Measurements from ENCODE around the gene UBE2N.
"Not testable (repeated sequence)": the region's sequence is repeated elsewhere in the genome, so short reads cannot be mapped to it uniquely, and the experiment has no call there.

The UBE2N gene

DNA sequence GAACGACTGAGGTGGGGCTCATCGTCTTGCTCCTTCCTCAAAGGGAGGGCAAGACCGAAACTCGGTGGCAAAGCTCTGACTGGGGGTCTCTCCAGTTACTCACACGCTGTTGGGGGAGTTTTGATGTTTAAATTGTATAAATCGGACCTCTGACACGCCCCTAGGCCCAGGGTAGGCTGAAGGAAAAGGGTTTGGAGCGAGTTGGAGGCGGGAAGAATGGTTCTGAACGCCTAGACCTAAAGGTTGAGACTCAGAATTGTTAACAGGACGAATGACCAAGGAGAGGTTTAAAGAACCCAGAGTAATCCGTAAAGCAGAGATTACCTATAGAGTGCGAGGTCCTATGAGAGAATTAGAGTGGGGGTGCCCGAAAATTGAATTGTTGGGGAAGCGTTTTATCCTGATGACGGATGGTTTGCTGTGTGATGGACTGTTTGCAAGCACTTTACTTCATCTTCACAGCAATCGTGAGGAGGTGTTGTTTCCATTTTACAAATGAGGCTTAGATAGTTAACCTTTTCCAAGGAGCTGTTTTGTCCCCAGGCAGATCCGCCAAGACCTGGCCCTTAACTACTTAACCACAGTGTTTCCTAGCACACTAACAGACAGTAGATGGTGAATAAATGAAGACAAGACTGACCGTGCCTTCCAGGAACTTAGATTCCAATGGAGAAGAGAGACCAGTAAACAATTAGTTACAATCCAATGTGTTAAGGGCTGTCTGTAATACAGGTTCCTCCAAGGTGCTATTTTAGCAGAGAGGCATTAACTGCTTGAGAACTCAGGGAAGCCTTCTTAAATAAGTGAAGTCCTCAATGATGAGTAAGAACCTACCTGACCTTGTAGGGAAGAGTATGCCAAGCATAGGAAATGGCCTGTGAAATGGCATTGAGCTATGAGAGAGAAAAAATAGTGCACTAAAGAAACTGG lies 929 bp upstream of the UBE2N start:
- no peak for DNase-seq

DNA sequence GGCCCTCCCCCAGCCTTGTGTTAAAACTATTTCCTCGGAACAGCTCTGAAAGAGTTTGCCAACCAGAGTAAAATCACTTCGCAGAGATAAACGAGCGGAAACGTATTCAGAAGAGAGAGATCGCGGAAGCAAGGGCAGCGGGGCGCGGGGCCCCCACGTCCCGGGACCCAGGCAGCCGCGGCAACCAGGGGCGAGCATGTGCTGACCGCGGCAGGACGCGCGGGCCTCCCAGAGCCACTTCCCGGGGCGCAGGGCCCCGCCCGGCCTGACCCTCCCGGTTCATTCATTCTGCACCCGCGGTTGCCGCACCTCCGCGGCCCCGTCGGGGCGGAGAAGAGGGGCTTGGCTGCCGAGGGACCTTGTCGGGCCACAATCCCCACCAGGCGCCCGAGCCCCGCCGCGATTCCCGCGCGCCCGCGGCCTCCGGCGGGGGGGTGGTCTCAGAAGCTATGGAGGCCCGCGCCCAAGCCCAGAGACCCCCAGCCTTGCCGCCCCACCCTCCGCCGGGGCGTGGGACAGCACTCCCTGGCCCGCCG lies 598 bp downstream of the UBE2N start:
- no peak for DNase-seq

DNA sequence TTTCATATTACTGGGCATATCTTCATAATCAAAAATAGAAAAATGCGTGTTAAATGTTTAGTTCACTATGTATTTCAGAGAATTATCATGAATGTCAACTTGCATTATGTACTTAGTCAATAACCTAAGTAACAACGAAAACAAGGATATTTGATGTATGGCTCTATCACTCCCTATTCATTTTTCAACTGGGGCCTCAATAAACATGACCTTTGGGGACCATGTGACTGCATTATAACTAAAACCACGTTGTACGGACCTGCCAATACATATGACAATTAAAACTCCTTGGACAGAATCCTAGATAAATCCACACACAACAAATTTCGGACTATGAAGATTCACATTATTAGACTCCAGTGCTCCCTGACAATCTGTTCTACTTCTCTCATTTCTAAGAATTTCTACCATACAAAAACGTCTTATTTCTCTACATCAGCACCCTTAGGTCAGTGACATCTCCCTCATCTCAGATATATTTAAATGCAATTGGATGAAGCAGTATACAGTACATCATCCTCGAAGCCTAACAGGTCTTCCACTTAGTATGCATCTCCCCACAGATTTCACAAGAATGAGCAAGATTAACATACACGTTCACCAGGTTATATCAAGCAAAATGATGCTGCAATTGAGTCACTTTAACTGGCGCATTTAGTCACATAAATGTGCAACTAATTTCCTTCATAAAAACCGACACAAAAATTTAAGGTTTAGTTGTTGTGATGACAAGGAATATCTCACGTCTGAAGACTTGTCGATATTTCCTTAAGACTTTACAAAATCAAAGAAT lies 1.5 kb downstream of the UBE2N start:
- no peak for DNase-seq

DNA sequence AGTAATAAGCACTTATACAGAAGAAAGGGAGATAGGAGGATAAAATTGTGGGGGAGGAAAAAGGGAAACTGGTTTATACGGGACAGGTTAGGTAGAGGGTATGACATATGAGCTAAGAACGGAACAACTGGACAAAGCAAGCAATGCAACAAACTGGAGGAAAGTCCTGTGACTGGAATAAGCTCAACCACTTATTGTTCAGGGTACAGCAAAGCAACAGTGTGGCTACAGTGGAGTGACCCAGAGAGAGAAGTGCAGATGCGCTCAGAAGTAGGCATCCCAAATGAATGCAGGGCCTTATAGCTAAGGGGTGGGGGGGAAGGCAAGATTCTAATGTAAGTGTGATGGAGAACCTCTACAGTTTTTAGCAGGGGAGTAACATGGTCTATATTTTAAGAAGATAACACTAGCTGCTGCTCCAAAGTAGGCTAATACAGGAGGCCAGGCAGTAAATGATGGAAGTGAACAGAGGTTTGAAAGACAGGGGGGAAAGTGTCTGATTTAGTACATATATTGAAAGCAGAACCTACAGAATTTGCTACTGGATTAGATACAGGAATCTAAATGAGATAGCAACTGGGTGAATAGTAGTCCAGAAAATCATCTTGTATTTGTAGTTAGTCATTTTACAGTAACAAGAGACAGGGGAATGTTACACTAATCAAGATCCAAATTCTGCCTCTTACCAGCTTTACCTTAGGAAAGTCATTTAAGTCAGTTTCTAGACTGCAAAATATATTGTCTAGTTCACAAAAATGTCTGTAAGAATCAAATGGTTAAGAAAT lies 3.3 kb downstream of the UBE2N start:
- no peak for DNase-seq

DNA sequence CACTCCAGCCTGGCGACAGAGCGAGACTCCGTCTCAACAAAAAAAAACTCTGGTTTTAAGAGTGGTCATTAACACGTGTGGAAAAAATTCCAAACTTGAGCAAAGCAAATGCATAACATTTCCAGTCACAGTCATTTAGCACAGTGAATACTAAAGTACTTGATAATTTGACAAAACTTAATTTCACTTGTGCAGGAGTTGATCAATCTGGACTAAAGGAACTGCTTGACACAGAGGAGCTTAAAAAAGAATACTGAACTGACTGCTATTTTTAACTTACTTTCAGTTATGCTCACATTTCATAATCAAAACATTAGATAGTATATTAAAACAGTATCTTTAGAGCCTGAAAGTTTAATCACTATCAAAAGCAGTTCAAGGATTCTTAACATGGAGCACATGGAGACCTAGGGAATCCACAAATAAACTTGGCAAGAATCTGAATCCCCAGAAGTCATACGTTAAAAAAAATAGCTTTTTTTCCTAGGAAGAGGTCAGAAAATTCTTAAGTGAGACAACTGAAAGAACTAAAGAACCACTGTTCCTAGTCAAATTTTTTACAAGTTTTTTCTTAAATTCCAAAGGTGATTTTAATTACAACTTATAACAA lies 7.4 kb downstream of the UBE2N start:
- no peak for DNase-seq

DNA sequence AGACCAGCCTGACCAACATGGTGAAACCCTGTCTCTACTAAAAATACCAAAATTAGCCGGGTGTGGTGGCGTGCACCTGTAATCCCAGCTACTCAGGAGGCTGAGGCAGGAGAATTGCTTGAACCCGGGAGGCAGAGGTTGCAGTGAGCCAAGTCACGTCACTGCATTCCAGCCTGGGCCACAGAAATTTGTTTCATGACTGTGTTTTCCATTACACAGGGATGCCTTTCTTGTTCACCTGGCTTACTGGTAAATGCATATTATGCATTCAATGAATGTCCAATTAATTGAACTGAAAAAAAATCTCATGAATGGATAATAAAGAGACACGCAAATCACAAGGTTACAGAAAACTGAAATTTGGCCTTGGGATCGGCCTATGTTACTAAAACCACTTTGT lies 9.7 kb downstream of the UBE2N start:
- not testable (repeated sequence) for DNase-seq

- DNase-seq, result no peak
Measured at GRCh38 chr12:93430280-93430679, 11.5 kb downstream of the UBE2N start.

DNA sequence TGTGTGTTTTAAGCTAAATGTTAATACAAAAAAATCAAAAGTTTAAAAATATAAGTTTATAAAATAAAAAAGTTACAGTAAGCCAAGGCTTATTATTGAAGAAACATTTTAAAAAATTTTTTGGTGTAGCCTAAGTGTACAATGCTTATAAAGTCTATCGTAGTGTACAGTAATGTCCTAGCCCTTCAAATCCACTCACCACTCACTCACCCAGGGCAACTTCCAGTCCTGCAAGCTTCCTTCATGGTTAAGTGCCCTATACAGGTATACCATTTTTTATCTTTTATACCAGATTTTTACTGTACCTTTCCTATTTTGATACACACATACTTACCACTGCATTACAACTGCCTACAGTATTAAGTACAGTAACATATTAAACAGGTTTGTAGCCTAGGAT lies 11.9 kb downstream of the UBE2N start:
- no peak for DNase-seq

DNA sequence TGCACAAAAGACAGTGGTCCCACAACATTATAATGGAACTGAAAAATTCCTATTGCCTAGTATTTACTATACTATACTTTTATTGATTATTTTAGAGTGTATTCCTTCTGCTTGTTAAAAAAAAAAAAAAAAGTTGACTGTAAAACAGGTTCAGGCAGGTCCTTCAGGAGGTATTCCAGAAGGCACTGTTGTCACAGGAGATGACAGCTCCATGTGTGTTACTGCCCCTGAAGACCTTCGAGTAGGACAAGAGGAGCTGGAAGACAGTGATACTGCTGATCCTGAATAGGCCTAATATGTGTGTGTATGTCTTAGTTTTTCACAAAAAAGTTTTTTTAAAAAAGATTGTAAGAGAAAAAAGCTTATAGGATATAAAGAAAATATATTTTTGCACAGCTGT lies 12.3 kb downstream of the UBE2N start:
- DNase-seq, result no peak

- no peak for DNase-seq
Measured at GRCh38 chr12:93427779-93428564, 13.8 kb downstream of the UBE2N start.

- DNase-seq, result no peak
Measured at GRCh38 chr12:93426412-93426805, 15.3 kb downstream of the UBE2N start.

DNA sequence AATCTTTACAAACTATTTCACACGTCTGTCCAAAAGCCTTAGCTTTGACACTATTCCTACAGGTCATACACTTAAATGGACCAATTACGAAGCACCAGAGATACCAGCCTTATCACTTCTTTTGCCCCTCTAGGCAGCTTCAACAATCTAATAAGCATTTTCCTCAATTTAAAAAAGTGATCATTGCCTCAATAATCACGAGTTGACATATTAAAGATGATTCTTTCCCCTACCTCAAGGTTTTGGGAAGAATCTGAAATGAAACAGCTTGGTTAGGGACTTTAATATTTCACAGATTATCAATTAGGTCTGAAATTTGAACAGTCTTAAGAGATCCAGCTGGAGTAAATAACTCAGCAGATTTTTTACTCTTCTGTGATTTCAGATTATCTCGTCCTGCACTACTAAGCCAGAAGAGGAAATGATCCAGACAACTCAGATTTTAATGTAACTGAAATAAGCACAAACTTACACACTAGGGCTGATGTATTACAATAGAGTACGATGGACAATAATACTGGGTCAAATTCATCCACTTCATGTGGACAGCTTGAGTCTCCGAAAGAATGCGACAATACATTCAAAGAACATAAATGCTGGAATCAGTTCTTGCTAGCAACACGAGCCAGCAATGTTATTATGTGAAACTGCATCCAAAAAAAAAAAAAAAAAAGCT lies 15.9 kb downstream of the UBE2N start:
- no peak for DNase-seq

GRCh38 chr12:93422050-93422449 lies 19.7 kb downstream of the UBE2N start:
- no peak for DNase-seq

- DNase-seq, result no peak
Measured at GRCh38 chr12:93419388-93420034, 22.2 kb downstream of the UBE2N start.

GRCh38 chr12:93417967-93418480 lies 23.7 kb downstream of the UBE2N start:
- no peak for DNase-seq

GRCh38 chr12:93415723-93416464 lies 25.9 kb downstream of the UBE2N start:
- no peak for DNase-seq

DNA sequence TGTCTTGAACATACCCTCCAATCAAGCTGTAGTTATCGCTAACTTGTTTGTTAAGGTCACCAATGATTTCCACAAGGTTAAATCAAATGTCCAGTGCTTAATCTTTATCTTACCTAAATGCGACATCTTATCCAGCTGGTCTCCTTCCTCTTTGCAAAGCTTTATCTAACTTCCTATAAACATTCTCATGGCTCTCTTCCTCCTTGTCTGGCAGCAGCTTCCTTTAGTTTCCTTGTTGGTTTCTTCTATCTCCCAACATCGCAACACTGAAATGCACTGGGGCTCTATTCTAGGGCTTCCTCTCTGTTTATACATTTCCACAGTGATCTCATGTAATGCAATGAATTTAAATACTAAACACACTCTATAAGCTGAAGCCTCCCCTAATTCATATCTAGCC lies 28.7 kb downstream of the UBE2N start:
- no peak for DNase-seq

DNA sequence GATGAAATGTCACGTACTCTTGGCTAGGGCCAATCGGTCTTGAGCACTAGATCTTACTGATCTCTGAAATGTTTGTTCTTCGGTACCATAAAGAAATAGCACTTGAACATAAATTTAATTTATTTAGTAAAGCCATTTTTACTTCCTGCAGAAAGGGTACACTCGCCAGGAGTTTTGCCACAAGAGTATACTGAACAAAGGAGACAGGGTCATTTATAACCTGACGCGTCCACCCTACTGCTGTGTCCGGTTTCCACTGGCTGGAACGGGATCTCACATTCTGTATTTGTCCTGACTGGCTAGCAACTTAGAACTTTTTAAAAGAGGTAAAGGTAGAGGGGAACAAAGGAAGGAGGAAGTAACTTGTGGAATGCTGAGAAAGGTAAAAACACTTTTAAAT lies 29.4 kb downstream of the UBE2N start:
- not testable (repeated sequence) for DNase-seq

GRCh38 chr12:93411060-93411459 lies 30.7 kb downstream of the UBE2N start:
- not testable (repeated sequence) for DNase-seq

Measured in DMS153 (cell line).